GM12801 (cell line): ENCODE data around the gene PLA2G3.

Experiments used
- TF ChIP-seq, protein P1 (sequence below): IDR thresholded peaks from one replicate; pipeline ENCODE4 v1.5.1; 2011; ENCODE audit warnings: control low read depth; ENCODE audit not compliant: insufficient read length; ENCODE audit errors: extremely low read depth

Gene PLA2G3

DNA sequence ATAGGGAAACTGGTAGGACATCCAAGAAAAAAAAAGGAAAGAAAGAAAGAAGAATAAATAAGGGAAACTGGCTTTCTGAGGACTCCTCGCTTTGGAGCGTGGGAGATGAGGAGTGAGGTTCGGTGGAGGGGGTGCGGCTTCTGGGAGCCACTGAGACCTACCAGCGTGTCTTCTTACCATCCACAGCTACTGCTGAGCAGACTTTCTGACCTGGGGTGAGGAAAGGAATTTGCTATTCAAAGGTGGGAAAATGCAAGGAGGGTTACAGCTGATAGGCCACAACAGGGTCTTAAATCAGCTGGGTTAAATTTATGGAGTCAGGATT lies 32.5 kb downstream of the PLA2G3 start:
- TF ChIP-seq, protein P1, sequence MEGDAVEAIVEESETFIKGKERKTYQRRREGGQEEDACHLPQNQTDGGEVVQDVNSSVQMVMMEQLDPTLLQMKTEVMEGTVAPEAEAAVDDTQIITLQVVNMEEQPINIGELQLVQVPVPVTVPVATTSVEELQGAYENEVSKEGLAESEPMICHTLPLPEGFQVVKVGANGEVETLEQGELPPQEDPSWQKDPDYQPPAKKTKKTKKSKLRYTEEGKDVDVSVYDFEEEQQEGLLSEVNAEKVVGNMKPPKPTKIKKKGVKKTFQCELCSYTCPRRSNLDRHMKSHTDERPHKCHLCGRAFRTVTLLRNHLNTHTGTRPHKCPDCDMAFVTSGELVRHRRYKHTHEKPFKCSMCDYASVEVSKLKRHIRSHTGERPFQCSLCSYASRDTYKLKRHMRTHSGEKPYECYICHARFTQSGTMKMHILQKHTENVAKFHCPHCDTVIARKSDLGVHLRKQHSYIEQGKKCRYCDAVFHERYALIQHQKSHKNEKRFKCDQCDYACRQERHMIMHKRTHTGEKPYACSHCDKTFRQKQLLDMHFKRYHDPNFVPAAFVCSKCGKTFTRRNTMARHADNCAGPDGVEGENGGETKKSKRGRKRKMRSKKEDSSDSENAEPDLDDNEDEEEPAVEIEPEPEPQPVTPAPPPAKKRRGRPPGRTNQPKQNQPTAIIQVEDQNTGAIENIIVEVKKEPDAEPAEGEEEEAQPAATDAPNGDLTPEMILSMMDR: no peak

DNA sequence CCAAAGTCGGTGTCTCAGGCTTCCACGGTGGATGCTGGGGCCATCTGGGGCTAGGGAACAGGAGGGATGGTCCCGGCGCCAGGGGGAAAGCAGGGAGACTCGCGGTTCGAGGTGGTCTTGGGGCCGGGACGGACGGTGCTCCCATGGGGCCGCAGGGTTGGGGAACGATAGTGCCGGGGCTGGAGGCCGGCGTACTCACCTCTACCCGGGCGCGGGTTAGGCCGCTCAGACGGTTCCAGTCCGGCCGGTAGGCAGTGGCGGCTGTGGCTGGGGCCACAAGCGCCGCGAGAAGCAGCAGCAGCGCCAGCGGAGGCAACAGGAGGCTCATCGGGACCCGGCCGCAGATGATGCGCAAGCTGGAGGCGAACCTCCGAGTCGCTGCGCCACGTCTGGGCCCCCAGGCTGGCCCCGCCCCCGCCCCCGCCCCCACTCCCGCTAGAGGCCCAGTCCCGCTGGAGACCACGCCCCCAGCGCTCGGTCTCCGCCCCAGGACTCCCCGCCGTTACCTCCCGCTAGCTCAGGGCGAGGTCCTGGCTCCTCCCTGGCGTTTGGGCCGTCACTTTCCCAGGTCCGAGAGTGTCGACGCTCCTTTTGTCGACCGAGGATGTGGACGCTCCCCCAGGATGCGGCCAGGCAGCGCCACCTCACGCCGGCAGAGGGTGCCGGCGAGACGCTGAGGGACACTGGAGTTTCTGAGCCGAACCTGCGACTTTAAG lies 33.0 kb downstream of the PLA2G3 start, which contains the start of gene SELENOM:
Gene SELENOM (minus strand): TSS at position 391 of the 716 bp plus-strand sequence. CDS start 63 bp downstream, at position 328.
- TF ChIP-seq, protein P1: no peak

DNA sequence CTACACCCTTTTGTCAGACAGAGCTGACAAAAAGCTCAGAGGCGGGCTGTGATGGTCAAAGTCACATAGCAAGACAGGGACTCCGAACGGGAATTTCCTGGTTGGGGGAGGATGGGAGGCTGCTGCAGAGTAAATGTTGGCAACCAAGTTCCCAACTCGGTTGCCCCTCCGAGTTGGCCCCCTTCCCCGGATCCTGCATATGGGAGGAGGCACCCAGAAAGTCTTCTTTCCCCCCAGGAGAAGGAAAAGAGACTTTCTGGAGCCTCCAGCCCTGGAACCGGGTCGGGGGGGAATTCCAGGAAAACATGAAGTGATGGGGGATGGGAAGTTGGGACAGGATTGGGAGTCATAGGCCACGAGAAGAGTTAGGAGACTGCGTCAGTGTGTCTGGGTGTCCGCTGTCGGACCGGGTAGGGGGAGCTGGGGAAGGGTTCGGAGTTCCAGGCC lies 33.6 kb downstream of the PLA2G3 start:
- TF ChIP-seq, protein P1: no peak

DNA sequence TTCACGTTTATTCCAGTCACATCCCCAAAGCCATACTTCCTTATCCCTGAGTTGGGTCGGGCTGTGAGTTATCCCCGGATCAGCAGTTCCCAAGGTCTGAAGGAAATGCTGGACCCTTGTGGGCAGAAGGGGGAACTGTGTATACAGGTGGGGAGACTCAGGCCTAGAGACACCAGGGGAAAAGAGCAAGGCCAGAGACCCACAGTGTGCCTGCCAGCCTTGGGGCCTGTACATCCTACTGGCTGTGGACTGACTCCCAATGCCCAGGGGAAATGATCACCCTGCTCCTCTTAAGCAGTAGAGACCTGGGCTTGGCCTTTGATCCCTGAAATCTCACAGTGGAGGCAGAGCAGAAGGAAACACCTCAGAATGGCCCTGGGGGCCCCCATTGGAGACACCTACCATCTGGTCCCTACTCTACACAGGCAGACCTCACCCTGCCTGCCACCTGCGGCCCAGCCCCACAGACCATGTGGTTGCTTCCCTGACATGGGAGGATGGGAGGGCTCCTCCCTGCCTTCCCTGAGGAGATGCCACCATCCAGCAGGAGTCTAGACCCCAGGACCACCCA lies 34.2 kb downstream of the PLA2G3 start:
- TF ChIP-seq, protein P1: no peak

DNA sequence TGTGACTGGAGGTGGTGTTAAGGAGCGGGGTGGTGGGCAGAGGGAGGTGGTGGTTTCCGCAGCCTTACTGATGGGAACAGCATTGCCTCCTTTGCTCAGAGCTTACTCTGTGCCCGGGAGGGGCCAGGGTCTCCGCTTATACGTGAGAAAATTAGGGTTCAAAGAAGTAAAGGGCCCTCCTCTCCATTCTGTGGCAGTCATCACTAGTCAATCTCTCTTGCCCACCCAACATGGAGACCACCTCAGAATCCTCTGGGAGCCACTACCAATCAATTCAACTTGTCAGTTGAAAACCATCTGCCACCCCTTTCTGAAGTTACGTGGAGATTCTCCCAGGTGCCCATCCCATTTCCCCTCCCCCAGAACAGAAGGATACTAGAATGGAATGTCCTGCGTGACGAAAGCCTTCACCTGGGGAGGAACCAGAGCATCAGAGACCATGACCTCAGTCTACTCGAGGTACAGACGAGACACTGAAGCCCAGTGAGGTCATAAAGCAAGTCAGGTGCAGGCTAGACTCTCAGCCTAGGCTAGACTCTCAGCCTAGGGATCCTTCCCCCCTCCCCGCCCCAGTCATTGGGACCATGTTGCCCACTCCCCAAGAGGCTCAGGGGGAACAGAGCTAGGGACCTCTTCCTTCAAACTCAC lies 34.9 kb downstream of the PLA2G3 start:
- TF ChIP-seq, protein P1: no peak

DNA sequence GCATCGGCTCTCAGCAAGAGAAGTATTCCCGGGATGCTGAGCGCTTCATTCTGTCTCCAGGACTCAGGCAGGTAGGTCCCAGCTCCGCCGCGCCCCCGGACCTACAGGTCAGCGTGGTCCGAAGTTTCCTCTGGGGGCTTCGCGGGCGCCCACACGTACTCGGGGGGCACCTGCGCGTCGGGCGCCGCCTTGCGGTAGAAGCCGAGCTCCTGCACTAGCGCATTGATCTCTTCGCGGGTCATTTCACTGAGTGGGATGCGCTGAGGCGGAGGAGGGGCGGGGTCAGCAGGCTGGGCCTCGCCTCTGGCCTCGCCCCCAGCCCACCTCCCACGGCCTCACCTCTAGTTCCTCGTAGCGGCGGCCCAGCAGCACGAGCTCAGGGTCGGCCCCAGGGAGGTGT lies 35.4 kb downstream of the PLA2G3 start:
- TF ChIP-seq, protein P1: no peak

DNA sequence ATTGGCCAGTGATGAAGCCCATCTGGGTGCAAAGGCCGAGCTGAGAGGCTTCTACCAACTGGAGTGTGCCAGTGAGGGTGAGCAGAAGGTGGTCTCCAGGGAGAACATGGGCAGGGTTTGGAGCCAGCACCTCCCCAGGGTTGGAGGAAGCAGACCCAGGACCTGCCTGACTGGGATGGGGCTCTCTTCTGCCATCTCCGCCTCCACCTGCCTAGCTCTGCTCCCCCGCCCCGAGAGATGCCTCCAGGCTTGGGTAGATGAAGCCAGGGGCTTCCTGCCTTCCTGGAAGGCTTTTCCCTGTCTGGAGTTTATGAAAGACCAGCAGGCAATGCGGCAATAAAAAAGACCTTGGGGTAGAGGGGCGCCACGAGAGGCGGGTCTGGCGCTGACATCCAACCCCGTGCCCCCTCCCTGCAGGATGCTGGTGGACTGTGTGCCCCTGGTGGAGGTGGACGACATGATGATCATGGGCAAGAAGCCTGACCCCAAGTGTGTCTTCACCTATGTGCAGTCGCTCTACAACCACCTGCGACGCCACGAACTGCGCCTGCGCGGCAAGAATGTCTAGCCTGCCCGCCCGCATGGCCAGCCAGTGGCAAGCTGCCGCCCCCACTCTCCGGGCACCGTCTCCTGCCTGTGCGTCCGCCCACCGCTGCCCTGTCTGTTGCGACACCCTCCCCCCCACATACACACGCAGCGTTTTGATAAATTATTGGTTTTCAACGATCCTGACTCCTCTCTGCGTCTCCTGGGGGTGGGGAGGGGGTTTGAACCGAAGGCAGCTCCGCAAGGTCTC lies 36.2 kb downstream of the PLA2G3 start:
- TF ChIP-seq, protein P1: no peak
